RKO (cell line): Measurements from ENCODE around the gene ACBD7.

ENCODE experiments used
- DNase-seq: peaks from one replicate; pipeline ENCODE4 v3.0.0-alpha.2; 2016; ENCODE audit warnings: low spot score

ACBD7 gene

DNA sequence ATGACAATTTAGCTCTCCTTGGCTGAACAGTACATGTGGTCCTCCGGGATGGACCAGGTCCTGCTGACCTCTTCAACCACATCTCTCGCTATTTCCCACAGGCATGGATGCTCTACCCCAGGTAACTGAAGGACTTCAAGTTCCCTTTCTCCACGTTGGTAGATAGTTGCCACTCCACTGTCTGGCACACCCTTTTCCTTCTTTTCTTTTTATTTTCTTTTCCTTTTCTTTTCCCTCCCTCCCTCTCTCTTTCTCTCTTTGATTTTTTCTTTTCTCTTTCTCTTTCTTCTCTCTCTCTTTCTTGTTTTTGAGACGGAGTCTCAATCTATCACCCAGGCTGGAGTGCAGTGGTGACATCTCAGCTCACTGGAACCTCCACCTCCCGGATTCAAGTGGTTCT is 2.8 kb upstream of the ACBD7 start:
- DNase-seq: no peak

DNA sequence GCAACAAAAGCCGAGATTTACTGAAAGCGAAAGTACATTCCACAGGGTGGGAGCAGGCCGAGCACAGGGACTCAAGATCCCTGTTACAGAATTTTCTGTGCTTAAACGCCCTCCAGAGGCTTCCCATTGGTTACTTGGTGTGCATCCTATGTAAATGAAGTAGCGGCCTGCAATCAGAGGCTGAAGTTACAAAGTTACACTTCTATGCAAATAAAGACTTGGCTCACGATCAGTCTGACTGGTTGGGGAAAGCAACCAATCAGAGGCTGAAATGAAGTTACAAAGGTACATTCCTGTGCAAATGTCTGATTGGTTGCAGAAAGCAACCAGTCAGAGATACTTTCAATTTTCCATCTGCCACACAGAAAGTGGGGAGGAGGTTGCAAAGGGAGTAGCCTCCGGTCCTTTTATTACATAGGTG is 4.1 kb downstream of the ACBD7 start:
- peak; percentile 46 for DNase-seq

DNA sequence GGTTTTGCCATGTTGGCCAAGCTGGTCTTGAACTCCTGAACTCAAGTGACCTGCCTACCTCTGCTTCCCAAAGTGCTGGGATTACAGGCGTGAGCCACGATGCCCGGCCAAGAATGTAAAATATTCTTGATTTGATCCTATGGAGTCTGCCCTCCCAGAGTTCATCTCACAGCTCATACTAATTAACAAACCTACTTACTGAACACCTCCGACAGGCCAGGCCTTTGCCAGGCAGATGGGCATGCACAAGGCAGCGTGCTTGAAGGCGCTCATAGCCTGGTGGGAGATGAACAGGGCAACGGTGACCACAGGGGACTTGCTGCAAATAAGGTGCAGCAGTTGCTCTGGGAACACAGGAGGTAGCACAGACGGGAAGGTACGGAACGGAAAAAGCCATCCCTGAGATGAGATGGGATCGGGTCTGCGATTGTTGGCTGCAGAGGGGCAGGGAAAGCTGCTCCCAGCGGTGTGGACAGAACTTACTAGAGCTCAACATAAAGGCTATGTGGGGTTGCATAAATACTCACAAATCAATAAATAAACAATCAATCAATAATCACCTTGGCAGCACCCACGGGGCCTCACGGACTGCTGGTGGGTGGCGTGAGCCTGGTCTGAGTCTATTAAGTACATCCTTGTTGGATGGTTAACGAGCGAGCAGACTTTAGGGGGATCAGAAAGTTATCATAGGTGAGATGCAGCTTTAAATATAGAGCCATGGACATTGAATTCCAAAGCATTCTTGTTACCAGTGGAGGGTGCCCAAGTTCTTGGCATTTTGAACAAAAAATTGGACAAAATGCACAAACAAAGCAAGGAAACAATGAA is 4.7 kb downstream of the ACBD7 start:
- DNase-seq: no peak

DNA sequence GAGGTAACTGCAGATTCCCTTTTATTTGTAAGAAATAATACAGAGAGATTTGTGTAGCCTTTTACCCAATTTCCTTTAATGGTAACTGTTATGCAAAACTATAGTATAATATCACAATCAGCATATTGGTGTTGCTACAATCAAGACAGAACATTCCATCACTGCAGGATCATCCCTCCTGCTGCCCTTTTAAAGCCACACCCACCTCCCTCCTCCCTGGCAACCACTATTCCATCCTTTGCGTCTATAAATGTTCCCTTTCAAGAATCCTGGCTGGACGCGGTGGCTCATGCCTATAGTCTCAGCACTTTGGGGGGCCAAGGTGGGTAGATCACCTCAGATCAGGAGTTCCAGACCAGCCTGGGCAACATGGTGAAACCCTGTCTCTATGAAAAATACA is 13.2 kb downstream of the ACBD7 start:
- no peak for DNase-seq

DNA sequence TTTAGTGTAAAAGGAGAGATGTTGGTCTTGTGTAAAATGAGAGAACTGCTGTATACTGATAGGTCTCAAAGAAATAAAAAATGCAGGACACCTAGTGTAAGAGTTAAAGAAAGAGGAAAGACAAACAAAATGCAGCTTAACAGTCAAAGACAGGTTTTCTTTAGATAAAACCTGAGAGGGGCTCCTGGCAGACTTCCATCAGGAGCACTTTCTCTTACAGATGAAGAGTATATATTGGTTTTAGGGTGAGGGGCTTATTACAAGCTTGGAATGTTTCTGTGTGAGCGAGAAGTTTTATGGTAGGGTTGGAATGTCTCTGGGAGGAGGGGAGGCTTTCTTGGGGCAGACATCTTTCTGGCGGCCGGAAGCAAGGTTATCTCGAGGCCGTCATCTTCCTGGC is 16.2 kb downstream of the ACBD7 start:
- DNase-seq: no peak

DNA sequence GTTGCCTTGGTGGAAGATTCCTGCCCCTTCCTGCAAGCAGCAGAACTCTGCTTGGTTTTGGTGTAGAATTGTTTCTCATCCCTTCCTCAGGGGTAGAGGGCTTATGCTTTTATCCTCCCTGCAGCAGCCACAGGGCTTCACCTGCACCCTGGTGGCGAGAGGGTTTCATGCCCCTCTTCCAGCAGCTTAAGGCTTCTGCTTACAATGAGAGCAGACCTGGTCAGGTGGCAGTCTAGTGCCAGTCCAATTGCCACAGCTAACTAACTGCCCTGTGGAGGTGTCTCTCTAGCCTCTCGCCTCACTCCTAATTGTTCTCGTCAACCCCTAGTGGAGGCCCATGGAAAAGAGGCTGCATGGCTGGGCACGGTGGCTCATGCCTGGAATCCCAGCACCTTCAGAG is 19.3 kb downstream of the ACBD7 start:
- DNase-seq: no peak

DNA sequence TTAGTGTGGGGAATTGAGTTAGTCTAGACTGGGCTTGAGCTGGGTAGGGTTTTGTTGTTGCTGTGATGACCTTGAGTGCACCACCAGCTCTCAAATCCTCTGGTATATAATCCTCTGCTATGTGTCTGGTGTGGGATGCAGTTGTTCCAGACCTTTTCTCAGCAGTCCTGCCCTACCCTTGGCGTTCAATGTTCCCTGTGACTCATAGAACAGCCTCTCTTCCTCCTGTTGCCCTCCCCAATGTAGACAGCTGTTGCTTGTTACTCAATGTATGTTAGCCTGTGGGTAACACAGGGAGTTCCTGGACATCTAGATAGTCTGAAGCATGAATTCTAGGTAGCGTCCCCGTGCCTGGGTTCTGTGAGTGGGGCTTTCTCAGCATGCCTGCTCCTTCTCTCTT is 19.8 kb downstream of the ACBD7 start:
- no peak for DNase-seq

DNA sequence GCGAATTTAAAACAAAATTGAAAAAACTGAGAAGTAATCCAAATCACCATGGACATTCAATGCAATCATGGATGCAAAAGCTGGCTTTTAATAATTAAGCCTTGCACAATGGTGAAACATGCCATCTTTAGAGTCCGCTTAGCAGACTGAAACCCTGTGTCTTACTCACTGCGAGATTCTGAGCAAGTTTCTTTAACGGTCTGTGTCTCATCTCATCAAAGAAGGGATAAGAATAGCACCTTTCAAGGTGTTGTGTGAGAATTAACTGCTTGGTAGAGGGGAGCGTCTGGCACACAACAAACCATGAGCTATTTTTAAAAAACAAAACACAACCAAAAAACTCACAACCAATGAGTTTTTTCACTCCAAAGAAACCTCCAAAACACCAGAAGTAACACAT is 21.4 kb downstream of the ACBD7 start:
- no peak for DNase-seq

DNA sequence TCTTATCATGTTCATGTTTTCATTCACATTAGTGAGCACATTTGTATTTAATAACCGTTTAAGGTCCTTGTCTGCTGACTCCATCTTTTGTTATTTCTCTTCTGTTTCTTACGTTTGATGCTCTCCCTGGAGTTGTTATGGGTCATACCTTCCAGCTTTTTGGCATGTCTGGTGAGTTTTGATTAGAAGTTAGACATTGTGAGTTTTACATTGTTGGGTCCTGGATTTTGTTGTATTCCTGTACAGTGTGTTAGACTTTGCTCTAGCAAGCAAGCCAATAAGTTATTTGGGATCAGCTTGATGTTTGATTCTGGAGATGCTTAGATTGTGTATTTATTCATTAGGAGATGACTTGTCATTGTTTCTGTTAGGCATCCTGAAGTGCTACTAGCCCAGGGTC is 27.9 kb downstream of the ACBD7 start:
- no peak for DNase-seq

DNA sequence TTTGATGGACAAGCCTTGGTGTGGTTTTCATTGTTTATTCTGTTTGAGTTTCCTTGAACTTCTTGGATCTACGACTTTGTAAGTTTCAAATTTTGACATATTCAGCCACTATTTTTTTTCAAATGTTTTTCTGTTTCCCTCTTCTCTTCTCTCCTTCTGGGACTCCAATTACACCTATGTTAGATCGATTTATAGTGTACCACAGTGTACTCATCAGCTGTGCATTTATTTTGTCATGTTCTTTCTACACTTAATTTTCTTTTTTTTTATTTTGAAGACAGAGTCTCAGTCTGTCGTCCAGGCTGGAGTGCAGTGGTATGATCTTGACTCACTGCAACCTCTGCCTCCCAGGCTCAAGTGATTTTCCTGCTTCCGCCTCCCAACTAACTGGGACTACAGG is 28.7 kb downstream of the ACBD7 start:
- DNase-seq: no peak

DNA sequence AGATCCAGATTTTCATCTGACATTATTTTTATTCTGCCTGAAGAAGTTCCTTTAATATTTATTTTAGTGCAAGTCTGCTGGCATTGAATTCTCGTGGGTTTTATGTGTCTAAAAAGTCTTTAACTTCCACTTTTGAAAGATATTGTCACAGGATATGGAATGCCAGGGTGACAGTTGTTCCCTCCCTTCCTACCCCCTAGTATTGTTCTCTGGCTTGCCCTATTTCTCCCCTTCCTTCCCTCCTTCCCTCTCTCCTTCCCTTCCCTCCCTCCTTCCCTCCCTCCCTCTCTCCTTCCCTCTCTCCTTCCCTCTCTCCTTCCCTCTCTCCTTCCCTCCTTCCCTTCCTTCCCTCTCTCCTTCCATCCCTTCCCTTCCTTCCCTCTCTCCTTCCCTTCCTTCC is 29.9 kb downstream of the ACBD7 start:
- no peak for DNase-seq

DNA sequence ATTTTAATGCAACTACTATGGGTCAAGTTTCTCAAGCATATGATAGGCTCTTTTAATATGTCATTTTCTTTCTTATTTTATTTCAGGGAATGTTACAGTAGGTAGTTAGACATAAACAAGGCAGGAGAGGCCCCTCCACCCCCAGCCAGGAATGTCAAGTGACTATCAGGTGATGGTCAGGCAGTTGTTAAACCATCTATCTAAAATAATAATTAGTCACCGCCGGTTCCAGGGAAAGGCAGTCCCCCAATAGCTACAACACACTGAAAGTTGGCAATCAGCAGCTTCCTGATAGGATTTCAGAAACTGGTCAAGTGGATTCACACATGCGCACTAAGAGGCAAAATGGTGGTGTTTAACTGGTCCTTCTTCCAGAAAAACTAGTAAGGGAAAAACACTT is 35.5 kb downstream of the ACBD7 start:
- no peak for DNase-seq

DNA sequence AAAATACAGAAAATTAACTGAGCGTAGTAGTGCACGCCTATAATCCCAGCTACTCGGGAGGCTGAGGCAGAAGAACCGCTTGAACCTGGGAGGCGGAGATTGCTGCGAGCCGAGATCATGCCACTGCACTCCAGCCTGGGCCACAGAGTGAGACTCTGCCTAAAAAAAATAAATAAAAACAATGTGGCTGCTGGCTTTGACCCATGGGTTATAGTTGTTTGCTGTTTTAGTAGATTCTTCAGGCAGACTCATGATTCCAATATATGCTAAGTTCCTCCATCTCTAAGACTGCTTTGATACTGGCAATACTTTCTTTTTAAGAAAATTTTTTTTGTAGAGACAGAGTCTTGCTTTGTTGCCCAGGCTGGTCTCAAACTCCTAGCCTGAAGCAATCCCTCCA is 36.5 kb downstream of the ACBD7 start:
- DNase-seq: no peak

DNA sequence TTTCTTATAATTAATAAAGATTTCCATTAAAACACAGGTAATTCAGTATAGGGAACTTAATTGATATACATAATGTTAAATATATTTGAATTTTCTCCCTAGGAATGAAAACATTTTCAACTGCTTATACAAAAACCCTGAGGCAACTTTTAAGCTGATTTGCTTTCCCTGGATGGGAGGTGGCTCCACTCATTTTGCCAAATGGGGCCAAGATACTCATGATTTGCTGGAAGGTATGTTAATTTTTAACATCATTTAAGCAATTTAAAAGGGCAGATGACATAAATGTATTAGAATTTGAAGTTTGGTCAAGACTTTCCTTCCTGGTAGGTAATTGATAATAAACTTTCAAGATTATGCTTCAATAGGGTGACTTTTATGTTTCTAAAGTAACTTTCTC is 39.0 kb downstream of the ACBD7 start:
- DNase-seq: no peak

DNA sequence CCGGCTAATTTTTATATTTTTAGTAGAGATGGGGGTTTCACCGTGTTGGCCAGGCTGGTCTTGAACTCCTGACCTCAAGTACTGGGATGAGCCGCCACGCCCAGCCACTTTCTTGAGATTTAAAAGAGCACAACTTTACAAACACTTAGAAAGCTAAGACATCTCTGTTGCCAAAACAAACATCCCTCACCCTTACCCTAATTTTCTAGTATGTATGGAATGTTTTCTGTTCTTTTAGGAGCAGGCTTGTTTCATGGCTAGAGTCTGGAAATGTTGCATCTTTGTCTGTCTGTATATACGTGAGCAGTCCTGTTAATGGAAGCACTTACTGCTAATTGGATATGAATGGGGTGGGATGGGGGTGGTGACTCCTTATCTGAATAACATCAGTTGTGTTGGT is 42.0 kb downstream of the ACBD7 start:
- DNase-seq: no peak

DNA sequence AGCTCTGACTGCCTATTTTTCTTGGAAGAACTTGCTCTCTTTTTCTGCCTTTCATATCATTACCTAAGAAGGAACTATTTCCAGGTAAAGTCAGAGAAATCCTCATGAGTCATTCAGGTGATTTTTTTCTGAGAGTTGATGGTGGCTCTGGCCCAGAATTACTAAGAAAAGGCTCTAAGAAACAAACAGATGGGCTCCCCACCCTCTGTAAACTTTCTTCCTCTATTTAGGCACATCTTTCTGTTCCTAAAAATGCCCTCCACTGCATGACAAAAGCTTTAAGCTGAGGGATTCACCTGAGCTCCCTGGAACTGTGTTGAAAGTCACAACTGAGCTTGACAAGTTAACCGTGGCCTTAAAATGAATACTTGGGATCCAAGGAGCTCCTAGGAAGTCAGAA is 43.2 kb downstream of the ACBD7 start:
- no peak for DNase-seq

DNA sequence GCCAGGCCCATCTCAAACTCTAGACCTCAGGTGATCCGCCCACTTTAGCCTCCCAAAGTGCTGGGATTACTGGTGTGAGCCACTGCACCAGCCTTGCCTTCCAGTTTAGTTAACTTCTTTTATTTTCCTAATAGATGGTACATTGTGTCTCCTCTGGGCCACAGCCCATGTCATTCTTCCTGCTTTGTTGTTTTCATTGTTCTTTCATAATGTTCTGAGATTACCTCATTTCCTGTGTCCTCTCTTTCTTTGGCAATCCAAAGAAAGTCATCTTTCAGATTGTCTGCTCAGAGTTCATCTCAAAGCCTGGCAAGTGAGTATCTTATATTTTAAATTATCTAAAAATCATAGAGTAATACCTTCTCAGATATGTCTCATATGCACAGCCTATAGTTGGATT is 44.9 kb downstream of the ACBD7 start, which contains the start of gene OLAH:
Gene OLAH, plus strand, starts transcription at position 270 of the 400 bp plus-strand sequence. CDS start 3,346 bp downstream, outside the sequence.
- peak; percentile 41 for DNase-seq

DNA sequence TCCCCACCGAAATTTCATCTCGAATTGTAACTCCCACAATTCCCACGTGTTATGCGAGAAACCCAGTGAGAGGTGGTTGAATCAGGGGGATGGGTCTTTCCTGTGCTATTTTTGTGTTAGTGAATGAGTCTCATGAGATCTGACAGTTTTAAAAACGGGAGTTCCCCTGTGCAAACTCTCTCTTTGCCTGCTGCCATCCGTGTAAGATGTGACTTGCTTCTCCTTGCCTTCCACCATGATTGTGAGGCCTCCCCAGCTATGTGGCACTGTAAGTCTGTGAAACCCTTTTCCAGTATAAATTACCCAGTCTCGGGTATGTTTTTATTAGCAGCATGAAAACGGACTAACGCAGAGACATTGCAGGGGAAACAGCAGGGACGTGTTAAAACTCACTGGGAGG is 50.2 kb downstream of the ACBD7 start:
- no peak for DNase-seq

DNA sequence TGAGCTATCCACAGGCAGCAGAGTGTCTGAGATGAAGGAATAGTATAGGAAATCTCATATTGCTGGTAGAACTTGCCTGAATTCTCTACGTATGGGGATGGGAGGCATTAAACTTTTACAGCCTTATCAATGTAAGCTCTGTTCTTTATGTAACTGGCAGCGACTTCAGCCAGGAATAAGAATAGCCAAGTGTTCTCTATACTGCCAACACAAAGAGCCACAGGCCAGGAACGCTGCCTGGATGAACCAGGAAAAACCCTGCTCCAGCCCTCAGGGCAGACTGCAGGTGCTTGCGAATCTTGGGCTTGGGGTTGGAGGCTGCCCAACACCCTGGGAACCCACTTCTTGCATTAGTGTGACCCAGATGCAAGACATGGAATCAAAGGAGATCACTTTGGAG is 50.9 kb downstream of the ACBD7 start:
- no peak for DNase-seq

DNA sequence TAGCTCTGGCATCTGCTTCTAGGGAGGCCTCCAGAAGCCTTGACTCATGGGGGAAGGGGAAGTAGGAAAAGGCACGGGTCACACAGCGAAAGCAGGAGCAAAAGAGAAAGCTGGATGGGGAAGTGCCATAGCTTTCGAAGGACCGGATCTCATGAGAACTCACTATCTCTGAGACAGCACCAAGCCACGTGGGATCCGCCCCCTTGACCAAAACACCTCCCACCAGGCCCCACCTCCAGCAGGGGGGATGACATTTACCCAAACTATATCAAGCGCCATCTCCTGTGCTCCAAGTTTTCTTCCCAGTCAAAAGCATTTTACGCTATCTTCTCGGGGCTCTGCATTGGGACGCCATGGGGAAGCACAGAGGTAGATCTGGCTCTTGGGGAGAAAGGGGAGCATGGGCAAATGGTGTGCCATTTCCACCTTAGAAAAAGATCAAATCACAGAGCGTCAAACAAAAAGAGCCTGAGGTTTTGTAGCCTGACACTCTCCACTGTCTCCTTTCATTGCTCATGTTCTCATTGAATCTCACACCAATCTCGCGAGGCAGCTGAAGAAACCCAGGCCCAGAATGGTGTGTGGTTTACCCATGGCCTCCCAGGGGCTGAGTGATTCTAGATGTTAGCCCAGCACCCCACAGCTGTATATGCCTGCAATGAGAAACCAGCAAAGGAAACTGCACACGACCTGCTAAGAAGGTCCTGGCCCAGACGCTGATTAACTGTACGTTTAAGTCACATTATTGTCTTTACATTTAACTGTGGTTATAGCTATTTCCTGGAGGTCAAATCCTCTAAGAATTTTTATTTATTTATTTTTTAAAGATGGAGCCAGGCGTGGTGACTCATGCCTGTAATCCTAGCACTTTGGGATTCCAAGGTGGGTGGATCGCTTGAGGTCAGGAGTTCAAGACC is 52.9 kb downstream of the ACBD7 start:
- DNase-seq: no peak

DNA sequence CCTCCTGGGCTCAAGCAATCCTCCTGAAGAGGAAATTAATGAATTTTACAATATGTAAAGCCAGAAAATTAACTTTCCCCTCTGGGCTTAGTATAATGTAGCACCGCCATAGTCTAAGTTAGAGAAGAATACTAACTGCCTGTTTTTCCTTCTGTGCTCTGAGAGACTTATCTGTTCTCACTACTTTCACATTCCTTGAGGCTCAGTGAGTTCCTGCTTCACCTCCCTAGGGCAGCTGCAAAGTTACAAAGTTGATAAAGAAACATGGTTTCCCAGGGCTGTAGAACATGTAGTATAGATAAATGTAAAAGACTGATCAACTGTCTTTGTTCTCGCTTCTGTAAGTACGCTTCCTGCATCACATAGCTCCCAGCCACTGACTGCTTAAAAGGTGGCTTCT is 60.8 kb downstream of the ACBD7 start:
- no peak for DNase-seq
